Natural killer cell (primary cell): ENCODE results near the gene UST. TPM values are rescaled to one million over a fixed set of nuclear protein-coding genes. Genes with fewer than 3 reads are reported as not detected.

Experiments used
- ATAC-seq, 3 donors: fragments of 150-1000 bp in 2 of 3; fragments of 200-7000 bp in 1 of 3; cut with Tn5 transposase; 1 replicate in 1 of 3; 2 replicates in 2 of 3; pipeline ENCODE4 v1.10.0; 2021; ENCODE audit warnings: mild to moderate bottlenecking in 2 of 3, moderate library complexity in 2 of 3
- DNase-seq, 2 donors: peaks; one replicate each; pipeline versions ENCODE4 v3.0.0 to v3.0.0-alpha.2; 2013 to 2021; ENCODE audit warnings: mixed read lengths in 1 of 2
- H3K27ac ChIP-seq: one replicate; pipeline ENCODE4 v1.5.1; 2013; ENCODE audit warnings: mild to moderate bottlenecking, low read length
- H3K27me3 ChIP-seq: one replicate; pipeline ENCODE4 v1.6.1; 2013; ENCODE audit warnings: low read length; ENCODE audit not compliant: control insufficient read depth, insufficient read depth
- H3K36me3 ChIP-seq: one replicate; pipeline ENCODE4 v1.6.1; 2013; ENCODE audit warnings: low read length; ENCODE audit not compliant: control insufficient read depth, insufficient read depth
- H3K4me1 ChIP-seq: one replicate; pipeline ENCODE4 v1.6.1; 2013; ENCODE audit warnings: low read length; ENCODE audit not compliant: control insufficient read depth, insufficient read depth
- H3K4me3 ChIP-seq: one replicate; pipeline ENCODE4 v1.5.1; 2013; ENCODE audit warnings: low read length
- H3K9me3 ChIP-seq: one replicate; pipeline ENCODE4 v1.6.1; 2013; ENCODE audit warnings: low read length; ENCODE audit not compliant: control insufficient read depth, insufficient read depth
- H3K27ac Mint-ChIP-seq, 2 donors: one replicate each; pipeline ENCODE4 v1.8.0; 2022; ENCODE audit warnings: mild to moderate bottlenecking in 2 of 2, mixed read lengths in 2 of 2, moderate library complexity in 1 of 2
- H3K27me3 Mint-ChIP-seq, 2 donors: one replicate each; pipeline ENCODE4 v1.8.0; 2022; ENCODE audit warnings: low read depth in 2 of 2, mixed read lengths in 2 of 2
- H3K36me3 Mint-ChIP-seq: one replicate; pipeline ENCODE4 v1.8.0; 2022; ENCODE audit warnings: mixed read lengths
- H3K4me1 Mint-ChIP-seq, 2 donors: one replicate each; pipeline ENCODE4 v1.8.0; 2022; ENCODE audit warnings: mixed read lengths in 2 of 2
- H3K4me3 Mint-ChIP-seq: one replicate; pipeline ENCODE4 v1.8.0; 2022; ENCODE audit warnings: mild to moderate bottlenecking, moderate library complexity, mixed read lengths
- H3K9me3 Mint-ChIP-seq, 2 donors: one replicate each; pipeline ENCODE4 v1.8.0; 2022; ENCODE audit warnings: mixed read lengths in 2 of 2
- CTCF ChIP-seq: fragments of 200-600 bp; IDR thresholded peaks from one replicate; pipeline ENCODE4 v1.8.0; 2022; ENCODE audit warnings: antibody characterized with exemption
- WGBS: methylation state at CpG from one replicate; pipeline ENCODE4 v1.1.7; 2013; ENCODE audit warnings: missing lambda C conversion rate; ENCODE audit not compliant: insufficient coverage; 5-methylcytosine and 5-hydroxymethylcytosine counted together
- intact Hi-C: fragments of 100-400 bp; cut with micrococcal nuclease; formaldehyde crosslinking; loops from one replicate; pipeline ENCODE4 v1.14.2; 2022
- total RNA-seq, 4 donors: library from RNA; stranded (reverse); fragments of 120-200 nt in 1 of 4; gene quantifications; one replicate each; pipeline versions ENCODE4 v1.2.3 to v1.2.4, GENCODE V29; 2013 to 2022

Gene UST
- total RNA-seq, 3 donors from 2014 or later (not counting 1 experiment from before 2014, with no cell fraction given), result 6.3 to 11.9 (median 10.6) TPM

- intact Hi-C loops, result loop anchor here (5.0 kb wide), 3 partner anchors 85 to 570 kb away; partner anchors contain the start of gene TAB2
- peak in 2 of 3 donors; percentile 30 to 40 for ATAC-seq
- Mint-ChIP-seq H3K4me1 (peaks cover 40 to 46% of the 10 kb centered on the region in 2 donors), H3K4me3 (peak overlapping the region; percentile 99), H3K36me3 (no peaks in the 10 kb centered on the region), H3K9me3 (no peaks in the 10 kb centered on the region), H3K27ac (peak overlapping the region in 1 of 2 donors; percentile 95), H3K27me3 (peaks cover 0 to 8% of the 10 kb centered on the region in 2 donors)
- DNase-seq, result peak in 1 of 2 donors; percentile 34
- Histone ChIP-seq H3K36me3 (no peaks in the 10 kb centered on the region), H3K9me3 (no peaks in the 10 kb centered on the region), H3K4me3 (peak overlapping the region; percentile 77), H3K27me3 (no peaks in the 10 kb centered on the region), H3K27ac (peak overlapping the region; percentile 65), H3K4me1 (peaks cover 20% of the 10 kb centered on the region)
- WGBS, result 0% methylated on average over 45 of the region's 45 CpGs
- TF ChIP-seq CTCF, result no peak
These were observed 278 bp downstream of the UST start for GRCh38 chr6:148747145-148747470.

DNA sequence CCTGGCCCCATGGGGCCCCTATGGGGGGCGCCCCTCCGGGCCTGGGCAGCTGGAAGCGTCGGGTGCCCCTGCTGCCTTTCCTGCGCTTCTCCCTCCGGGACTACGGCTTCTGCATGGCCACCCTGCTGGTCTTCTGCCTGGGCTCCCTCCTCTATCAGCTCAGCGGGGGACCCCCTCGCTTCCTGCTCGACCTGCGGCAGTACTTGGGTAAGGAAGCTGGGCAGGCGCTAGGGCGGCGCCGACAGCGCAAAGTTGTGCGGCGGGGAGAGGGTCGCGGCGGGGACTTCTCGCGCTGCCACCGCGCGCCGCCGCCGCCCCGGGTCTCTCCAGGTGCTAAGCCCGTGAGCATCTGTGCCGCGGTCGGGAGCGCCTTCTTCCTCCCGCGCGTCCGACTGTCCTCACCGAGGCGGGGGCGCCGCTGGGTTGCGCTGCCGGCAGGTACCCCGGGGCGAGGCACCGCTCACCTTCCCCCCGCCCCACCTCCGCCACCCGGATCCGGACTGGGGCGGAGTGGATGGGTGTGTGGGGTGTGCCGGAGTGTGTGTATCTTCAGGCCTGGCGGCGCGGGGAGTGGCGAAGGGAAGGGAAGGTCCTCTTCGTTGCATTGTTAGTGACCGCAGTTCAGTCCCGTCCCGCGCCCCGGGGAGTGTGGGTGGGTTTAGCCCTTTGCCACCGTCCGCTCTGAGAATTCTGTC, 788 bp downstream of the UST start:
- Histone ChIP-seq H3K27ac (peak overlapping the region; percentile 65), H3K27me3 (no peaks in the 10 kb centered on the region), H3K4me1 (peaks cover 20% of the 10 kb centered on the region), H3K36me3 (no peaks in the 10 kb centered on the region), H3K9me3 (no peaks in the 10 kb centered on the region), H3K4me3 (peak overlapping the region; percentile 77)
- Mint-ChIP-seq H3K4me1 (peaks cover 40 to 46% of the 10 kb centered on the region in 2 donors), H3K9me3 (no peaks in the 10 kb centered on the region), H3K27me3 (peaks cover 0 to 8% of the 10 kb centered on the region in 2 donors), H3K36me3 (no peaks in the 10 kb centered on the region), H3K27ac (peak overlapping the region; percentile 74 to 95), H3K4me3 (peak overlapping the region; percentile 92)
- ATAC-seq (peak; percentile 56 to 59 (median 57)), DNase-seq (peak; percentile 49 to 80)
- under 1% methylated on average over 66 of the region's 66 CpGs for WGBS
- TF ChIP-seq CTCF, result no peak
- intact Hi-C loops, result loop anchor here (5.0 kb wide), 3 partner anchors 85 to 570 kb away; partner anchors contain the start of gene TAB2

GRCh38 chr6:148749674-148750073, 2.8 kb downstream of the UST start:
- no peaks in the 10 kb centered on the region for H3K27me3 ChIP-seq
- ATAC-seq, result no peak

More at GRCh38 chr6:148749674-148750073, 2.8 kb downstream of the UST start:
- DNase-seq, result no peak
- Histone ChIP-seq H3K4me1 (peaks cover 20% of the 10 kb centered on the region), H3K4me3 (no peak overlapping the region), H3K9me3 (no peaks in the 10 kb centered on the region), H3K36me3 (no peaks in the 10 kb centered on the region), H3K27ac (no peak overlapping the region)
- Mint-ChIP-seq H3K9me3 (no peaks in the 10 kb centered on the region), H3K36me3 (no peaks in the 10 kb centered on the region), H3K27ac (peak overlapping the region; percentile 42 to 95), H3K27me3 (no peaks in the 10 kb centered on the region), H3K4me1 (peaks cover 40 to 46% of the 10 kb centered on the region in 2 donors), H3K4me3 (peak overlapping the region; percentile 92)
- TF ChIP-seq CTCF, result no peak
- intact Hi-C loops, result loop anchor here (5.0 kb wide), 3 partner anchors 83 to 568 kb away; partner anchors contain the start of gene TAB2
- WGBS, result no CpG with 5 or more reads among the region's 1 CpG
